Spleen (tissue), 11 donors: ENCODE measurements around the gene PEX26. TPM values are rescaled to one million over a fixed set of nuclear protein-coding genes. Genes with fewer than 3 reads are reported as not detected.
A peak's percentile ranks its signal among the peaks of the same experiment; 100 is the strongest.

Experiments used
- DNase-seq: peaks from one replicate; pipeline ENCODE4 v3.0.0-alpha.2; 2020
- H3K27ac ChIP-seq, 8 donors: fragments of 200-600 bp; sonication (generic) in 7 of 8; 1 replicate in 4 of 8; 2 replicates in 4 of 8; pipeline versions ENCODE4 v1.5.0 to v1.8.0; 2016 to 2021; ENCODE audit warnings: inconsistent platforms in 4 of 8, mild to moderate bottlenecking in 4 of 8, moderate library complexity in 1 of 8
- H3K27me3 ChIP-seq, 7 donors: fragments of 200-600 bp; sonication (generic) in 6 of 7; replicated peaks in 1 of 7; 1 replicate in 4 of 7; 2 replicates in 3 of 7; pipeline versions ENCODE4 v1.5.0 to v1.8.0; 2016 to 2021; ENCODE audit warnings: inconsistent platforms in 3 of 7, mild to moderate bottlenecking in 1 of 7
- H3K36me3 ChIP-seq, 6 donors: fragments of 200-600 bp; sonication (generic) in 5 of 6; 1 replicate in 4 of 6; 2 replicates in 2 of 6; pipeline versions ENCODE4 v1.5.0 to v1.8.0; 2016 to 2021; ENCODE audit warnings: inconsistent platforms in 2 of 6
- H3K4me1 ChIP-seq, 6 donors: fragments of 200-600 bp; sonication (generic) in 5 of 6; 1 replicate in 3 of 6; 2 replicates in 3 of 6; pipeline versions ENCODE4 v1.5.0 to v1.8.0; 2016 to 2021; ENCODE audit warnings: inconsistent platforms in 3 of 6
- H3K4me3 ChIP-seq, 8 donors: fragments of 200-600 bp; sonication (generic) in 7 of 8; 1 replicate in 4 of 8; 2 replicates in 4 of 8; pipeline versions ENCODE4 v1.5.0 to v1.8.0; 2016 to 2021; ENCODE audit warnings: inconsistent platforms in 4 of 8, mild to moderate bottlenecking in 4 of 8, moderate library complexity in 2 of 8
- H3K9me3 ChIP-seq, 8 donors: fragments of 200-600 bp; sonication (generic) in 7 of 8; 1 replicate in 4 of 8; 2 replicates in 4 of 8; pipeline versions ENCODE4 v1.5.0 to v1.8.0; 2016 to 2021; ENCODE audit warnings: inconsistent platforms in 4 of 8
- POLR2A ChIP-seq, 3 donors: fragments of 450-650 bp; IDR thresholded peaks; one replicate each; pipeline ENCODE4 v1.5.1; 2017; ENCODE audit warnings: antibody characterized with exemption in 3 of 3, mild to moderate bottlenecking in 1 of 3
- POLR2AphosphoS5 ChIP-seq, 3 donors: sonication (generic); formaldehyde crosslinking; IDR thresholded peaks; one replicate each; pipeline ENCODE4 v1.5.1; 2017; ENCODE audit warnings: antibody characterized with exemption in 3 of 3
- WGBS, 5 donors: extraction: QIAGEN DNeasy Blood & Tissue Kit in 3 of 5; methylation state at CpG; one replicate each; pipeline versions ENCODE4 v1.1.5 to v1.1.7; 2013 to 2018; 5-methylcytosine and 5-hydroxymethylcytosine counted together
- intact Hi-C: fragments of 100-400 bp; cut with DNase I; formaldehyde crosslinking; loops from one replicate; pipeline ENCODE4 v1.15.0; 2023; ENCODE audit warnings: low total_unique reads
- polyA plus RNA-seq, 3 donors: library from polyadenylated mRNA; stranded (reverse); fragments of 200-250 nt; gene quantifications; one replicate each; pipeline ENCODE4 v1.2.1, GENCODE V29; 2013
- total RNA-seq, 7 donors: library from RNA; depleted of rRNA in 3 of 7; stranded (reverse); fragments of >200 nt in 3 of 7; fragmentation: NEBNext Ultra II Directional in 4 of 7; extraction: Animal tissue kit (Norgen Biotek cat#: 25700) in 4 of 7; gene quantifications; one replicate each; pipeline versions ENCODE4 v1.1.0 to v1.2.1, GENCODE V29; 2016 to 2021
- TF ChIP-seq, protein P1 (sequence below), 11 experiments: fragments of 200-600 bp in 7 of 11; fragments of 450-650 bp in 4 of 11; sonication (generic) in 4 of 11; IDR thresholded peaks in 8 of 11; conservative IDR thresholded peaks in 3 of 11; 1 replicate in 7 of 11; 2 replicates in 4 of 11; pipeline versions ENCODE4 v1.4.0 to v1.8.0; 2016 to 2021; ENCODE audit warnings: antibody characterized with exemption in 11 of 11, inconsistent platforms in 4 of 11, mild to moderate bottlenecking in 1 of 11
- donor health status: healthy with polysubstance abuse.
- donor health status: DM: no; HTN: no; CAD: no; lungs with moderate emphysema.
- donor health status: DM: no; HTN: no; CAD: no.
- donor health status: Bipolar disorder and iron deficiency.
- donor health status: healthy.
- donor health status: DM: no; HTN: no; CAD: no.
- donor health status: DM: yes; HTN: yes; CAD: no.

Gene PEX26
- total and polyA plus RNA-seq, 10 donors, result 5.1 to 41.0 (median 31.9) TPM

DNA sequence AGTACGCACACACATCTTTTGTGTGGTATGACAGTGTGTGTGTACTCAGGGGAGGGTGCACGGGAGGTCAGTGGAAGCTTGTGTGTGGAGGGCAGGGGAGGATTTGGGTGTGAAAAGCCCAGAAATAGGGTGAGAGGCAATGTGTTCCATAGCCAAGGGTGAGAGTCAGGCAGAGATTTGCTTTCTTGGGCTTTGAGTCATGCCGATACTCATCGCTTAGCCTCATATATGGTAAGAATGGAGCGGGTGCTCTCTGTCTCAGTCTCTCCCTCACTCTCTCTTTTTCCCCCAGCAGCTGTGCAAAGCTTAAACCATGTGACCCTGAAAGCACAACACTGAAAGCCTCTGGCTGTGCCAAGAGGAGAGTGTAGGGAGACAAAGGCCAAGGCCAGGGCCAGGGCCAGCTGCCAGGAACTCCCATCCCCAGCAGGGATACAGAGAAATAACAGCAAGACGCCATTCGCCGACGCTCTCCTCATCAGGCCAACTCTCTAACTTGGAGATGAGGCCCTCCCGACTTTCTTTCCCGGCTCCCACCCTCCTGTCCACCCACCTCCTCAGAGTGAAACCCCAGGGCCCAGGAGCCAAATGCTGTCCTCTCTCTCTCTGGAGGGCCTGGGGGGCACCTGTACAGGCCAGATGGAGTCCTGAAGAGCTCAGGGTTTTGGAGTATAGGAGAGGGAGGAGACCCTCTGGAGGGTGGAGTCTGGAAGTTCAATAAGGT lies 33.1 kb upstream of the PEX26 start:
- peak; percentile 76 for DNase-seq
- no peak overlapping the region for H3K4me3 ChIP-seq
- intact Hi-C loops, result no loop called here

DNA sequence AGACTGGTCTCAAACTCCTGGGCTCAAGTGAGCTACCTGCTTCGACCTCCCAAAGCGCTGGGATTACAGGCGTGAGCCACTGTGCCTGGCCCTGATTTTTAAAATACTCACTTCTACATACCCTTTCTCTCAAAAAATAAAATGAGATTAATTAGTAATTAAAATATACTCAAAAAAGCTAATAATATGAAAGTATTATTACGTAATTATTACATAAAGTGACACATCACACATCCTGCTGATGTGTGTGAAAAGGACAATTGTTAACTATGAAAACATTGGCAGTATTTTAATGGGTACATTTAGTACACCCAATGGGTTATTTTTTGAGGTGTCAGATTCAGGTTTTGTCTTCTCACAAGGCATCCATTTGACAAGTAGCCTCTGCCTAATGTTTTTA lies 32.0 kb upstream of the PEX26 start:
- Histone ChIP-seq H3K36me3 (no peaks in the 10 kb centered on the region), H3K4me3 (no peak overlapping the region), H3K4me1 (peaks cover 0 to 26% (median 14%) of the 10 kb centered on the region in 6 donors), H3K9me3 (no peaks in the 10 kb centered on the region), H3K27ac (peak overlapping the region in 3 of 8 donors; percentile 23 to 69 (median 66)), H3K27me3 (no peaks in the 10 kb centered on the region)
- TF ChIP-seq POLR2AphosphoS5 (IDR thresholded peaks at IDR 0.05), result no peak
- no peak for TF ChIP-seq POLR2A (IDR thresholded peaks at IDR 0.05)
- TF ChIP-seq, protein P1, sequence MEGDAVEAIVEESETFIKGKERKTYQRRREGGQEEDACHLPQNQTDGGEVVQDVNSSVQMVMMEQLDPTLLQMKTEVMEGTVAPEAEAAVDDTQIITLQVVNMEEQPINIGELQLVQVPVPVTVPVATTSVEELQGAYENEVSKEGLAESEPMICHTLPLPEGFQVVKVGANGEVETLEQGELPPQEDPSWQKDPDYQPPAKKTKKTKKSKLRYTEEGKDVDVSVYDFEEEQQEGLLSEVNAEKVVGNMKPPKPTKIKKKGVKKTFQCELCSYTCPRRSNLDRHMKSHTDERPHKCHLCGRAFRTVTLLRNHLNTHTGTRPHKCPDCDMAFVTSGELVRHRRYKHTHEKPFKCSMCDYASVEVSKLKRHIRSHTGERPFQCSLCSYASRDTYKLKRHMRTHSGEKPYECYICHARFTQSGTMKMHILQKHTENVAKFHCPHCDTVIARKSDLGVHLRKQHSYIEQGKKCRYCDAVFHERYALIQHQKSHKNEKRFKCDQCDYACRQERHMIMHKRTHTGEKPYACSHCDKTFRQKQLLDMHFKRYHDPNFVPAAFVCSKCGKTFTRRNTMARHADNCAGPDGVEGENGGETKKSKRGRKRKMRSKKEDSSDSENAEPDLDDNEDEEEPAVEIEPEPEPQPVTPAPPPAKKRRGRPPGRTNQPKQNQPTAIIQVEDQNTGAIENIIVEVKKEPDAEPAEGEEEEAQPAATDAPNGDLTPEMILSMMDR (IDR thresholded peaks at IDR 0.05 in 8 of 11, conservative IDR thresholded peaks at IDR 0.05 in 3 of 11), result no peak
- 94 to 95% (median 95%) methylated on average over 4 of the region's 4 CpGs for WGBS, 5 donors
- intact Hi-C loops, result no loop called here
- no peak for DNase-seq

More for the DNA sequence above, 33.1 kb upstream of the PEX26 start:
- Histone ChIP-seq H3K36me3 (no peaks in the 10 kb centered on the region), H3K9me3 (no peaks in the 10 kb centered on the region), H3K27me3 (no peaks in the 10 kb centered on the region), H3K4me1 (peaks cover 0 to 26% (median 14%) of the 10 kb centered on the region in 6 donors), H3K27ac (peak overlapping the region in 7 of 8 donors; percentile 13 to 69 (median 47))
- TF ChIP-seq, protein P1 (IDR thresholded peaks at IDR 0.05 in 8 of 11, conservative IDR thresholded peaks at IDR 0.05 in 3 of 11), result no peak
- no peak for TF ChIP-seq POLR2A (IDR thresholded peaks at IDR 0.05)
- TF ChIP-seq POLR2AphosphoS5 (IDR thresholded peaks at IDR 0.05), result peak in 2 of 3 donors; percentile 70 to 80
- 47 to 70% (median 64%) methylated on average over 11 of the region's 11 CpGs for WGBS, 5 donors

DNA sequence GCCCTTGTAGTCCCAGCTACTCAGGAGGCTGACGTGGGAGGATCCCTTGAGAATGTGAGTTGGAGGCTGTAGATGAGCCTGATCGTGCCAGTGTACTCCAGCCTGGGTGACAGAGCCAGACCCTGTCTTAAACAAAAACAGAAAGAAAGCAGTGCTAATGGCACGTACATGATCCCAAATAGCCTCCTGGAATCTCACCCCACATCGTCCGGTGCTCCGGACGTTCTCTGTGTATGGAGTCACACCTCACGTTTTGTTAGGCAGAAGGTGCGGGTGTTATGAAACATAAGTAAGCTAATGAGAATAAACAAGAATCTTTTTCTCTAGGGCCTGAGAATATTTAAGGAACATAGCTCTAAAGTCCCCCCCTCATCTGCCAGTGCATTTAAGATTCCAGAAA lies 29.7 kb upstream of the PEX26 start:
- H3K4me3 ChIP-seq, result peak overlapping the region in 1 of 8 donors; percentile 34
- no peaks in the 10 kb centered on the region for H3K27me3 ChIP-seq
- no peaks in the 10 kb centered on the region for H3K9me3 ChIP-seq
- H3K4me1 ChIP-seq, result peaks cover 0 to 24% (median 14%) of the 10 kb centered on the region in 6 donors
- H3K36me3 ChIP-seq, result no peaks in the 10 kb centered on the region
- intact Hi-C loops, result no loop called here
- DNase-seq, result no peak
- WGBS, 5 donors, result 63 to 85% (median 79%) methylated on average over 9 of the region's 9 CpGs
- no peak for TF ChIP-seq POLR2A (IDR thresholded peaks at IDR 0.05)
- TF ChIP-seq, protein P1 (IDR thresholded peaks at IDR 0.05 in 8 of 11, conservative IDR thresholded peaks at IDR 0.05 in 3 of 11), result no peak
- TF ChIP-seq POLR2AphosphoS5 (IDR thresholded peaks at IDR 0.05), result no peak
- H3K27ac ChIP-seq, result peak overlapping the region in 6 of 8 donors; percentile 42 to 65 (median 59)

DNA sequence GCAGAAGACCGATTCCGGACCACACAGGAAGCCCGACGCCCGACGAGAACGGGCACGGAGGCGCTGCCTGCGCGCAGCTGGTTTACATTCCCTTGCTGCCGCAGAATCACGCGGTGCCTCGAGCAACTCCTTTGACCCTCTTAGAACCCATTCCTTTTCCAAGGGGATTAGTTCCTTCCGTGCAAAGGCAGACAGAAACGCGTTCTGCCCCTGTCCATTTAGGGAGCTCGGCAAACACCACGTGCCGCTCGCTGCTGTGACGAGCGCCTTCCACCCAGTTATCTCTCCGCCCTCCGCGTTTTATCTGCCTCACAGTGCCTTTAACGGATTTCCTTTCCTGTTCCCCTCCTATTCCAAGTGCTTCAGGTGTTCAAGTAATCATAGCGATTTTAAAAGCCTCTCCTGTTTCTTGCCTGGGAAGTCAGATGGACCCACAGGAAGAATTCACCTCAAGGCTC lies 29.3 kb upstream of the PEX26 start:
- intact Hi-C loops, result no loop called here
- Histone ChIP-seq H3K9me3 (no peaks in the 10 kb centered on the region), H3K27me3 (no peaks in the 10 kb centered on the region), H3K4me3 (peak overlapping the region in 1 of 8 donors; percentile 34), H3K27ac (peak overlapping the region in 6 of 8 donors; percentile 42 to 65 (median 59)), H3K4me1 (peaks cover 0 to 20% (median 14%) of the 10 kb centered on the region in 6 donors), H3K36me3 (no peaks in the 10 kb centered on the region)
- TF ChIP-seq POLR2AphosphoS5 (IDR thresholded peaks at IDR 0.05) (peak; percentile 56 to 69 (median 65)), POLR2A (IDR thresholded peaks at IDR 0.05) (no peak)
- TF ChIP-seq, protein P1 (IDR thresholded peaks at IDR 0.05 in 8 of 11, conservative IDR thresholded peaks at IDR 0.05 in 3 of 11), result no peak
- peak; percentile 72 for DNase-seq
- 42 to 65% (median 60%) methylated on average over 28 to 29 of the region's 29 CpGs for WGBS, 5 donors
